Ovary (tissue), 3 donors: ENCODE results near the gene SULF2.

Experiments
- CTCF ChIP-seq, 3 donors: fragments of 450-650 bp in 2 of 3; fragments of 200-600 bp in 1 of 3; IDR thresholded peaks; one replicate each; pipeline versions ENCODE4 v1.5.1 to v1.8.0; 2016 to 2022; ENCODE audit warnings: antibody characterized with exemption in 3 of 3, mild to moderate bottlenecking in 1 of 3
- EP300 ChIP-seq: sonication (generic); formaldehyde crosslinking; IDR thresholded peaks from one replicate; pipeline ENCODE4 v1.6.1; 2017; ENCODE audit warnings: antibody characterized with exemption
- POLR2A ChIP-seq: fragments of 450-650 bp; IDR thresholded peaks from one replicate; pipeline ENCODE4 v1.6.1; 2017; ENCODE audit warnings: antibody characterized with exemption, mild to moderate bottlenecking, moderate library complexity
- donor health status: DM: no; HTN: no; CAD: no.

DNA sequence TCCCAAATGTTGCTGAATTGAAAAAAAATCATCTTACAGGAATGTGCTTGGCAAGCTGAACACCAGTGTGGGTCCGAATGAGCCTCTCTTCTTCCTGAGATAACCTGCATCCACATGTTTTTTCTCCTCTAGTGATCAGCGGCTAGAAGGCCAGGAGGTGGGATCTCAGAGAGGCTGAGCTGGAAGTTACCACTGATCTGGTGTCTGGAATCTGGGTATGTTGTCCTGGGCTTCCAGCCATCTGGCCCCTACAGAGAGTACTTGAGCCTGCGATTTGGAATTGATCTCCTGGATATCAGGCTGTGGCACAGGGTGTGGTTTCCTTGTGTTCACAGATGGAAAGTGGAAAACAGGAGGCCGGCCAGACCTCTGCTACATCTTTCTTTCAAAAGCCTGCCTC, 35.9 kb downstream of the SULF2 start:
- no peak for TF ChIP-seq CTCF (IDR thresholded peaks at IDR 0.05)
- TF ChIP-seq EP300: no peak
- no peak for TF ChIP-seq POLR2A
